ENCODE measurements around the gene COCH.

GRCh38 chr14:30882431-30882830 lies 8.1 kb downstream of the COCH start:
- TF ChIP-seq, protein P1, sequence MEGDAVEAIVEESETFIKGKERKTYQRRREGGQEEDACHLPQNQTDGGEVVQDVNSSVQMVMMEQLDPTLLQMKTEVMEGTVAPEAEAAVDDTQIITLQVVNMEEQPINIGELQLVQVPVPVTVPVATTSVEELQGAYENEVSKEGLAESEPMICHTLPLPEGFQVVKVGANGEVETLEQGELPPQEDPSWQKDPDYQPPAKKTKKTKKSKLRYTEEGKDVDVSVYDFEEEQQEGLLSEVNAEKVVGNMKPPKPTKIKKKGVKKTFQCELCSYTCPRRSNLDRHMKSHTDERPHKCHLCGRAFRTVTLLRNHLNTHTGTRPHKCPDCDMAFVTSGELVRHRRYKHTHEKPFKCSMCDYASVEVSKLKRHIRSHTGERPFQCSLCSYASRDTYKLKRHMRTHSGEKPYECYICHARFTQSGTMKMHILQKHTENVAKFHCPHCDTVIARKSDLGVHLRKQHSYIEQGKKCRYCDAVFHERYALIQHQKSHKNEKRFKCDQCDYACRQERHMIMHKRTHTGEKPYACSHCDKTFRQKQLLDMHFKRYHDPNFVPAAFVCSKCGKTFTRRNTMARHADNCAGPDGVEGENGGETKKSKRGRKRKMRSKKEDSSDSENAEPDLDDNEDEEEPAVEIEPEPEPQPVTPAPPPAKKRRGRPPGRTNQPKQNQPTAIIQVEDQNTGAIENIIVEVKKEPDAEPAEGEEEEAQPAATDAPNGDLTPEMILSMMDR (IDR thresholded peaks at IDR 0.05; ENCODE audit: low read depth, low read length, poor library complexity, severe bottlenecking) = no peak
- no peak for TF ChIP-seq EZH2phosphoT487 (IDR thresholded peaks at IDR 0.05; ENCODE audit: borderline replicate concordance, low read length)

Data from DOHH2 (cell line).